Measurements from ENCODE around the gene PCDH15.

DNA sequence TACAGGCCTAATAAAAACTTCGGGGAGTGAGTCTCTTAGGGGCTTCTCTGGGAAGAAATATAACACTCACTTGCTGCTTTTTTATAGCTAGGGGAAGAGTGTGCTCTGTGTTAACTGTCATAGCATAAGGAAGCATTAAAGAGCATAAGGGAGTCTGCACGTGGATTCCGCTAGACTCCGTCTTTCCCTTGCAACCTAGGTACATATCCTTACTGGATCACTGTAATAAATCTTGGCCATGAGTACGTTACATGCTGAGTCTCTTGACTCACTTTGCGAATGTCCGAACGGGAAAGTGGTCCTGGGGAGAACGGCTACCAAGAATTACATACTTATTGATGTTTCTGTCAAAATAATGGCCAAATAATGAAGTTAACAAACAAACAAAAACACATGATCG is 1029.3 kb downstream of the PCDH15 start:
- TF ChIP-seq, protein P1, sequence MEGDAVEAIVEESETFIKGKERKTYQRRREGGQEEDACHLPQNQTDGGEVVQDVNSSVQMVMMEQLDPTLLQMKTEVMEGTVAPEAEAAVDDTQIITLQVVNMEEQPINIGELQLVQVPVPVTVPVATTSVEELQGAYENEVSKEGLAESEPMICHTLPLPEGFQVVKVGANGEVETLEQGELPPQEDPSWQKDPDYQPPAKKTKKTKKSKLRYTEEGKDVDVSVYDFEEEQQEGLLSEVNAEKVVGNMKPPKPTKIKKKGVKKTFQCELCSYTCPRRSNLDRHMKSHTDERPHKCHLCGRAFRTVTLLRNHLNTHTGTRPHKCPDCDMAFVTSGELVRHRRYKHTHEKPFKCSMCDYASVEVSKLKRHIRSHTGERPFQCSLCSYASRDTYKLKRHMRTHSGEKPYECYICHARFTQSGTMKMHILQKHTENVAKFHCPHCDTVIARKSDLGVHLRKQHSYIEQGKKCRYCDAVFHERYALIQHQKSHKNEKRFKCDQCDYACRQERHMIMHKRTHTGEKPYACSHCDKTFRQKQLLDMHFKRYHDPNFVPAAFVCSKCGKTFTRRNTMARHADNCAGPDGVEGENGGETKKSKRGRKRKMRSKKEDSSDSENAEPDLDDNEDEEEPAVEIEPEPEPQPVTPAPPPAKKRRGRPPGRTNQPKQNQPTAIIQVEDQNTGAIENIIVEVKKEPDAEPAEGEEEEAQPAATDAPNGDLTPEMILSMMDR (conservative IDR thresholded peaks at IDR 0.05; ENCODE audit: low read depth, low read length): no peak
- no peak for TF ChIP-seq POLR2A (IDR thresholded peaks at IDR 0.05; ENCODE audit: low read depth, low read length)
- TF ChIP-seq RFX5 (IDR thresholded peaks at IDR 0.05; ENCODE audit: low read depth, low read length): no peak
- no peak for TF ChIP-seq CEBPB (IDR thresholded peaks at IDR 0.05; ENCODE audit: low read depth, low read length)
- TF ChIP-seq FOS (IDR thresholded peaks at IDR 0.05; ENCODE audit: low read depth, low read length): no peak
- TF ChIP-seq RAD21 (IDR thresholded peaks at IDR 0.05; ENCODE audit: low read length): no peak

All from IMR-90 (cell line).